ENCODE measurements around the gene SEL1L3. TPM values are rescaled to one million over a fixed set of nuclear protein-coding genes. Genes with fewer than 3 reads are reported as not detected.
"Not testable (repeated sequence)": the region's sequence is repeated elsewhere in the genome, so short reads cannot be mapped to it uniquely, and the experiment has no call there.

SEL1L3 gene
- 45.3 and 51.9 TPM in 2 replicates for total RNA-seq (2014; rRNA removed; shearing (Covaris generic))
- 51.5 and 65.3 TPM in 2 replicates for polyA plus RNA-seq (2015; cell fraction: cytosol; rRNA removed)
- 91.3 and 103 TPM in 2 replicates for polyA plus RNA-seq (2015; cell fraction: nucleus; rRNA removed)

DNA sequence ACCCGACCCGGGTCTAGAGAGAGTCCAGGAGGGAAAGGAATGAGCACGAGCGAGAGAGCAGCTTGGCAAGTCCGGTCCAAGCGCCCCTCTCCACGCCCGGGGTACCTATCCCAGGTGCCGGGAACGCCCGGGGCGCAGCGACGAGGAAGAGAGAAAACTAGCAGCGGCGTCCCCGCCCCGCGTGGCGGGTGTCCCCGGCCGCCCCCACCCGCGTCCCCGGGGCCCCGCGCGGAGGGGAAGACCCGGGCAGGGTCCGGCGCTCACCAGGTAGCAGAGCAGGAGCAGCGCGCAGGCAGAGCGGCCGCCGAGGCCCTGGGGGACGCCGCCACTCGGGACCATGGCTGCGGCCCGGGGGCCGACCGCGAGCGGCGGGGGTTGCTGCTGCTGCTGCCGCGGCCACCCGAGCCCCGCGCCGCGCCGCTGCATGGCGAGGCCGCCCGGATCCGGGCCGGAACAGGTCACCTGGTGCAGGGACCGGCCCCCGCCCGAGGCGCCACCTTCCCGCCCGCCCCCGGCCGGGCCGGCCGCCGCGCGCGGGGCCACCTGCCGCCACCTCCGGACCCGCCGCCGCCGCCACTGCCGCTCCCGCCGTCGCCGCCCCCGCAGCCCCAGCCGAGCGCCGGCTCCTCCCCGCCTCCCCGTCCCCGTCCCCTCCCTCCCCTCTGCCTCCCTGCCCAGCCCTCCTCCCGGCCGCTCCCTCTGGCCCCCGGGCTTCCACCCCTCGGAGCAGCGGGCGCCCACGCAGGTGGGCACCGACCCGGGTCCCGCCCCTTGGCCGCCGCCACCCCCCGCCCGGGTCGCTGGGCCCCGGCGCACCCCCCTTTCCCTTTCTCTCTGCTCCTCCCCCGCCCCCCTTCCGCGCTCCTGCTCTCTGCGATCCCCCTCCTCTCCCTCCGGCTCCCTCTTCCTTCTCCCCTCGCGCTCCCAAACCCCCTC is at the start of gene SEL1L3:
Gene SEL1L3 (minus strand): TSS at position 578 of the 936 bp plus-strand sequence. CDS start 152 bp downstream, at position 426.
- no peak for DNase-seq (ENCODE audit: low read depth)

DNA sequence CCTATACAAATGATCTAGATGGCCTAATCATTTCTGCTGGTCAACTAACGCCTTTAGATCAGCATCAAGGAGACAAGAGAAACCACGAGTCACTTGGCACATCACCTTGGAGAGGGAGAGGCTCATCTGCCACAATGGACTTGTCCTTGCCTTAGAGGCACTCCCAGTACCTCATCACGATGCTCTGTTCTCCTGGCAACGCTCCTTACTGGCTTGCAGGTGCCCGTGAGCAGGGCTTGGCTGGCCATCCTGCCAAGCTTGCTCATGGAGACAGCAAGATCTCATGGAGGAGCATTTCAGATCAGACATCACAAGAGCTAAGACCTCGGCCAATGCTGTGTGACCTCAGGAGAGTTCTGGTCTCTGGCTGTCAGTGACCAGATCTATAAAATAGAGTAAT is 48.6 kb upstream of the SEL1L3 start:
- DNase-seq (ENCODE audit: low read depth) = no peak

DNA sequence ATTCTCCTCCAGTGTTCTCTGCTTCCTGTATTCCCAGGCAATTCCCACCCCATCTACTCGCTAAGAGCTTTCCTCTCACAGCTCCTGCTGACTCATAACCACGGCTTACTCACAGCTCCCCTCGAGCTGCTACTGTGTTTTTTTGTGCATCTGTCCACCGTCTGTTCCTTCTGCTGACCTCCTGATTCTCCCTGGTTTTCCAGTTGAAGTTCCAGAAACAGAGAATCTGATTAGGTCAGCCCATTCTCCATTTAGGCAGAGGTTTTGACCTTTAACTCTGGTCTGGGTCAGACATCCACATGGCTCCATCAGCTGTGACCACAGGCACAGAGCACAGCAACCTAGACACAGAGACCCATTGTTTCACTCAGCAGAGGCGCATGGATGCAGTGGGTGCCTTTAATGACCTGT is 45.7 kb upstream of the SEL1L3 start:
- peak; percentile 98 for DNase-seq (ENCODE audit: low read depth)

DNA sequence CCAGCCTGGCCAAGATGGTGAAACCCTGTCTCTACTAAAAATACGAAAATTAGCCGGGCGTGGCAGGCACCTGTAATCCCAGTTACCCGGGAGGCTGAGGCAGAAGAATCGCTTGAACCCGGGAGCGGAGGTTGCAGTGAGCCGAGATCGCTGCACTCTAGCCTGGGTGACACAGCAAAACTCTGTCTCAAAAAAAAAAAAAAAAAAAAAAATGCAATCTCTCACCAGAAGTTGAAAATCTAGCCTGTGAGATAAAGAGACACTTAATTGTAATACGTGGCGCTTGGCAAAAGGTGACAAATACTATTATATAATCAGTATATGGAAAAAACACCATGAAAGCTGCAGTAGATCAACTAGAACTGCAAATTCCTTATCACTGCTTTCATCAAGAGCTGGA is 43.3 kb upstream of the SEL1L3 start:
- DNase-seq (ENCODE audit: low read depth) = not testable (repeated sequence)

DNA sequence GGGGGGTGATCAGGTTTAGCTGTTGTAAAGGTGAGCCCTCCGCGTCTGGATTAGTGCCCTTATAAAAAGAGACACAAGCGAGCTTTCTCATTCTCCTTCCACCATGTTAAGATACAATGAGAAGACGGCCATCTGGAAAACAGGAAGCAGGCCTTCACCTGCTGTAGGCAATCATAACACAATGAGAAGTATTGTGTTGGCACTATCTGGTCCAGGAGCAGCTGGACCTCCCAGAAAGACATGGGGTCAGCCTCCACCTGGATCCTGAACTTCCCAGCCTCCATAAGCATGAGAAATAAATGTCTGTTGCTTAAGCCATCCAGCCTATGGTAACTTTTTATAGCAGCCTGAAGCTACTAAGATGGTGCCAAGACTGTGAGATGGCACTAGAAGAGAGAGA is 42.6 kb upstream of the SEL1L3 start:
- DNase-seq (ENCODE audit: low read depth) = no peak

DNA sequence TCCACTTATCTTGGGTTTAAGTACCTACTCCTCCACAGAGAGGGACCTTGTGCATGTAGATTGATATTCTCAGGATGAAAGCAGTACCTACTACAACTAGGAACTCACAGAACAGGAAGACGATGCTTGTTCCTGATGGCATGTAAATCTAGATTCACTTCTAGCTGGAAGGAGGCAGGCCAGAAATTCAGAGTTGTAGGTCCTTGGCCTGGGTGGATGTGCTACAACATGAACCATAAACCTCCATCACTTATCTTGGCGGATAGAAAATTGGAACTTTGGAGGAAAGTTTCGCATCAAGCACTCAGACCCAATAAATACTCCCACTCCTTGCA is 41.9 kb upstream of the SEL1L3 start:
- no peak for DNase-seq (ENCODE audit: low read depth)

DNA sequence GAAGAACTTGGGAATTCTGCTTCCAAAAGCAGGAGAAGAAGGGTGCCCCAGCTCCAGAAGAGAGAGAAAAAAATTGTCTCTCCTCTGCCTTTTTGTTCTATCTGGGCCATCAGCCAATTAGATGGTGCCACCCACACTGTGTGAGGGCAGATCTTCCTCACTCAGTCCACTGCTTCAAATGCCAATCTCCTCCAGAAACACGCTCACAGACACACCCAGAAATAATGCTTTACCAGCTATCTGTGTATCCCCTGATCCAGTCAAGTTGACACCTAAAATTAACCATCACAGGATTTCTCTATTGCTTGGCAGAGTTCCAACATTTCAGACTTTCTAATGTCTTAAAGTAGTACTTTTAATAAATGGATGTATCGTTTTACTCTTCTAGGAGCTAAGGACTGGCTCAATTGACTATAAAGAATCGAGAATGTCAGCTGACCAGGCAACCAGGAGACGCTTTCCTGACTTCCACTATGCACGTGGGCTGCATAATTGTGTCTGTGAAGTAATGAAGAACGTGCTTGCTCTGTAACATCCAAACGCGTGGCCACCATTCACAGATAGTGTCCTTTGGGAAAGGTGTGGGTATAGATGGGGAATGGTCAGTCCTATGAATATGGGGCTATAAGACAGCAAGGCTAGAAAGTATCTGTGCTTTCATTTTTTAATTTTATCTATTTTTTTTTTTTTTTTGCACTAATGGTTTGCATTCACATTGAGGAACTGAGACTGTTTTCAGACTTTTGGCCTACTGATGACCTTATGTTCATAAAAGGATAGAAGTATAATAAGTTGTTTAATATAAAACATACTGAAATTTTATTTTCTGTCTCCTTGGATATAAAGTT is 41.3 kb upstream of the SEL1L3 start:
- no peak for DNase-seq (ENCODE audit: low read depth)

DNA sequence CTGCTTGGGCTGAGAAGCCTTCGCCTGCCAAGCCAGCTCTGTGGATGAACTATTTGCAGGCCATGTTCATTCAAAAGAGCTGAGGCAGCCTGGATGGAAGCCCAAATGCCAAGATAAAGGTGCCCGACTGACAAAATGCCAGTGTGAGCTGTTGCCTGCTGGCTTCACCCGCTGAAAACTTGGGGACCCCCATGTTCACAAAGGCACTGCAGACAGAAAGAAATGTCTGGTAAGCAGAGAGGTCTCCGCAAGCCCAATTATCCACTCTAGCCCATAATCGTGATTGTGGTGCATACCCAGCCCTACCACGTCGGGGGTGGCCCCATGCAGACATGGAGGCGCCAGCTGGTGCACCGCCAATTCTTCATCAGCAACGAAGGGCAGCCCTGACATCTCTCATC is 38.2 kb upstream of the SEL1L3 start:
- no peak for DNase-seq (ENCODE audit: low read depth)

DNA sequence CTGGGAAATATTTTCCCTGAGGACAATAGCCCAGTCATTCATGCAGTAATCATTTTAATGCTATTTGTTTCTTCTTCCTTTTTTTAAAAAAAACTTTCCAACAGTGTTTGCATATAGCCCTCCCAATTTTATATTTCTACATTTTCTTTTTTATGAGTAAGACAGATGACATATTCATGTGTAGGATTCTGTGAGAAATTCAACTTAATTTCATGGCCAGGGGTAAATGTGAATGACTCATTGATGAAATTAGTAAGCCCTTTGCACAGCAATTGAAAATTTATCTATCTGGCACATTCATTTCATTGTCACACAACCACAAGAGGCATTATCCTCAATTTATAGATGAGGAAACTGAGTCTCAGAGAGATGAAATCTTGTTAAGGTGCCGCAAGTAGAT is 37.5 kb upstream of the SEL1L3 start:
- DNase-seq (ENCODE audit: low read depth) = peak; percentile 18

DNA sequence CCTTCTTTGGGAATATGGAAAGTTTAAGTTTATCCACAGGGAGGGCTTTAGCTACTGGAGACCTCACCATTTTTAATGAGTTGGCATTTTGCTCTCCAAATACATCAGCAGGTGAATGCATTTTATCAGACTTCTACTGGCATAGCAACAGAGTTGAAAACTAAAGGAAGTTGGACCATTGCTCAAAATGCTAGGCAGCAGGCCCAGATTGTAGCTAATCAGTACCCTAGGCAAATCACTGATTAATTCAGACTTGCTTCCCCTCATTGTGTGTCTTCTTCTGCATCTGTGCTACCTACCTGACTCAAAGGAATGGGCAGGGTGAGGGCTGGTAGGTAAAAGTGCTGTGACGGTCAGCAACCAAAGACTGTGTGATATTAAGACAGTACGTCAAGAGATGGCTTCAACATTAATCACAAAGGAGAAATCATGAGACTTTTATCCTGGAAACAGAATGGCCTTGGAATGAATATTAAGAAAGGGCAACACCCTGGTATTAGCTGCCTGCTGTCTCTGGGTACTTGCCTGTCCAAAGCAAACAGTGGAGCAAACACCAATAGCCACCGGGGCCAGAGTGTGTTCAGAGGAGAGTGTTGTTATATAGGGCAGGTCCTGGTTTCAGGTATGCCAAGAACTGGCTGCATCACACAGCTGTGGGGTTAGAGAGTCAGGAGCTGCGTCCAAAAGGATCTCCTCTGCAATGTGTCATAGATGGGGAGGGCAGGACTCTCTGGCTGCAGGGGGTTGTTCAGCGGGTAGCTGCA is 34.2 kb upstream of the SEL1L3 start:
- DNase-seq (ENCODE audit: low read depth) = no peak

DNA sequence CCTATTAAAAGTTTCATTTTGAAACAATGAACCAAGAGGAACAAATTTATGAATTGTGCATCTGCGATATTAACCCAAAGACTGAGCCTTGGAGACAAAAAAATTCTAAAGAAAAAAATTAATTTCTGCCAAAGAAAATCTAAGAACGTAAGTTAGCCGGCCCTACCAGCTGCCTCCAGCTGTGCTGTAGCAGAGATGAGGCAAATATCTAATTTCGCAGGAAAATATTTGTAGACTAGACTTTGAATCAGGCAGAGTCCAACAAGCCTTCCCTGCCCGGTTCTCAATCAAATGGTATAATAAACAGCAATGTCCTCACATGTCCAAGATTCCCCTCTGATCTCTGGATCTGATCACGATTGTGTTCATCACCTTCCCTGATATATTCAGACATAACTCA is 30.0 kb upstream of the SEL1L3 start:
- DNase-seq (ENCODE audit: low read depth) = no peak

DNA sequence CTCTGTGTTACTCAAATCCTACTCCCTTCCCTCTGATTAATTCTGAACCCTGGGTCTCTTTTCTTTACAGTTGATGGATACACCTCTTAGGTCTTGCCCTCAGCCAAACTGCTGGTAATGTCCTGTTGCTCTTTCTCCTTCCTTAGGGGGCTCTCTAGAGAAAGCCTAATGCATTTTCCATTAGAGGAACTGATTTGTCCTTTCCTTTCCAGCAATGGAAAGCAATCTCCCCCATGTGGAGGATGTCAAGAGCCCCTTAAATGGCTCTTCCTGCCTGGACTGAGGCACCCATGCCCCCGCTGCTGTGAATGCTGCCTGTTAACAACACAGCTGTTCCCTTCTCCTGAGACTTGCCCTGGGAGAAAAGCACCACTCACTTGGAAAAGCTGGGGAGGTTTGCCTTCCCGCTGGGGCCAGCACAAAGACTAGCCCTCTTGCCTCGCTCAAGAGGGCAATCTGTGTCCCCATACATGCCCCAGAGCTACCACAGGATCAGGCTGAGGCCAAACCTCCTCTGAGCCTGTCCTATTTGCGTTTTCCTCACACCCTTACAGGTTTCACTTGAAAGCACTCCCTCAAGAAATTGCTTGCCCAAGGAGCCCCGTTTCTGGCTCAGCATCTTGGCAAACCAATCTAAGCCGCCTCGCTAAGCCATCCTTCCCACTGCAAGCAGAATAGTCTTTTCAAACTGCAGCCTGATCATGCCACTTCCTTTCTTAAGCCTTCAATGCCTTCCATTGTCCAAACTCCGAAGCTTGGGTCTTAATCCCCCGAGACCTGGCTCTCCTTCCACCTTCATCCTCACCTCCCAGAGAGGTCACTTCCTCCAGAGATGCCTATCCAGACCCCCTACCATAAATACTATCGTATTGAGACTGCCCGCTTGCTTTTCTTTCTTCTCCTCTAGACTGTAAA is 28.0 kb upstream of the SEL1L3 start:
- DNase-seq (ENCODE audit: low read depth) = no peak

DNA sequence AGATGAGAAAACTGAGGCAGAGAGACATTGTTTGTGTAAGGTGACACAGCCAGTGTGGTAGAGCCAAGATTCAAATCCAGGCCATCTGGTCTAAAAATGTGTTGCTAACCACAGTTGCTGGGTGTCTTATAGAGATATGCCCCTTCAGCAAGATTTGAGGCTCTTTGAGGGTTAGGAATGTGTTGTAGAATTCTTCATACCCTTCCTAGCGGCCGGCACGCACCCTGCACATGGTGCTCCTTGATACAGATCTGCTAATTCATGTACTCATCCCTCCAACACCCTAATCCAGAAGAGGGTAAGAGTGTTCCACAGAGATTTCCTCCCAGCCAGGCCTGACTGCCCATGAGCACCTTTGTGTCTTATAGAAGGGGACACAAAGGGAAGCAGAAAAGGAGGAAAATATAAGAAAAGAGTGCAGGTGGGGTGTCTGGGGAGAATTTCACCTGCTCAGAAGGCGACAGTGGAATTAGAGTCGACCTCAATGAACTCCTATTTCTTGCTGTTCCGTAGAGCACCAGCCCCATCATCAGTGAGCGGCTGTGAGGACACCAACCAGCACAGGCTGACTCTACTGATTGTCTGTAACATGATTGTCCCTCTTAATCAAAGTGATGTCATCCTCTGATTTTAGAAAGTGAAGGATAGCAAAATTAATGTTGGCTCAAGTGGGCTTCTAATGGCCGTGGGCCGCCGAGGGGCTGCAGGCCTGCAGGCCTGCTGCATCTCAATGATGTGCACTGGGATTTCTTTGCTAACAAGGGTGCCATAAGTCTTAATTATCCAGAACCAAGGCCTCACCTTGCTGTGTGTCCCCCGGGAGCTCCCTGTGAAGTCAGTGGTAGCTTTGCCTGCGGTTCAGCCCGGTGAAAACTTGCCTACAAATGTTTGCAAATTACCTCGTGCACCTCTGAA is 27.1 kb upstream of the SEL1L3 start:
- no peak for DNase-seq (ENCODE audit: low read depth)

DNA sequence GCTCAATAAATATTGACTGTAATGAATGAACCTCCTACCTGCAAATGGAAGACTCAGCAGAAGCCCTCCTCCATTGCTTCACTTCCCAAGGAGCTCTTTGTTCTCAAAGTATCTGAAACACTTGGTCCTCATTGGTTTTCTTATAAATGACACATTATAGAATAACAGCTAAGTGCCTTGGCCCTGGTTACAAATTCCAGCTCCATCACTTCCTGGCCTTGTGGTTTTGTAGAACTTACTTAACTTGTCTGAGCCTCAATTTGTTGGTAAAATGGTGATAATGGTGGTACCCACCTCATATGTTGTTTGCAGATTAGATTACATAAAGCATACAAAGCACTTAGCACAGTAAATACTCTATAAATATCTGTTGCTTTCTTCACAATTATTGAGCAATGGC is 26.0 kb upstream of the SEL1L3 start:
- peak; percentile 69 for DNase-seq (ENCODE audit: low read depth)

DNA sequence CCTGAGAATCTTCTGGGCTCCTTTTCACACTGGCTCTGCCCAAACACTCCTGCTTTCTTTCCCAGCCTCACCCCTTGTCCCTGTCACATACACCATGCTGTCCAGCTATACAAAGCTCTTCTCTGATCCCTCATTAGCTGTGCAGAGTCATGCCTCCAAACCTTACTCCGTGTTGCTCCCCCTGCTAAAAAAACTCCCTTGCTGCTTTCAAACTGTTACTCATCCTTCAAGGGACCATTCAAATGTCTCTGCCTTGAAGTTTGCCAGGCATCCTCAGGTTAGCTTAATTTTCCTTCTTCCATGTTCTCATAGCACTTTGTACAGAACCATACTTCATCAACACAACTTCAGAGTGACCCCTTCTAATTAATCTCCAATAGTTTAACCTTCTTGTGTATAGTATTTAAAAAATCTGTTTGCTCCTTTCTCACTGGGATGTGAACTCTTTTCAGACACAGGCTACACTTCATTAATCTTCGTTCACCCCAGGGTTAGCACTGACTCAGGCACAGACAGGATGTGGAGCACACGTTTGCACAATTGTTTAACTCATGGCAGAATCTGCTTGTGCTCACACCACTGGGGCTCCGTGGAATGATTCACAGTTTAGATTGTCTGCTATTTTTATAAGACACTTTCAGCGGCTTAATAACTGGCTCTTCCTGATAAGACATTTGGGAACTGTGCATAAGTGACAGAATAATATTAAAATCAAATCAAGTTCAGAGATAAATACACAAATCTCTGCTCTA is 21.4 kb upstream of the SEL1L3 start:
- peak; percentile 72 for DNase-seq (ENCODE audit: low read depth)

DNA sequence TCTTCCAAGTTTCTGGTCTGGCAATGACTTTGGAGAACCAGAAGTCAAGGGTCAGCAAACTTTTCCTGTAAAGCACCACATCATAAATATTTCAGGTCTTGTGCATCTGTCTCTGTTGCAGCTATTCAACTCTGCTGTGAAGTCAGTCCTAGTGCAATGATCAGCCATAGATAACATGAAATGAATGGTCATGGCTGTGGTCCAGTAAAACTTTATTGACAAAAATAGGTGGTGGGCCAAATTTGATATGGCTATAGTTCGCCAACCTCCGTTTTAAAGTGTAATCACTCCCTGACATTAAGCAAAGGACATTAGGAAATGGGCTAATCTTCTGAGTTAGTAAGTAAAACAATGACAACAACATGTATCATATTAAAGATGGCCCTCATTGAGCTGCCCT is 20.8 kb upstream of the SEL1L3 start:
- no peak for DNase-seq (ENCODE audit: low read depth)

DNA sequence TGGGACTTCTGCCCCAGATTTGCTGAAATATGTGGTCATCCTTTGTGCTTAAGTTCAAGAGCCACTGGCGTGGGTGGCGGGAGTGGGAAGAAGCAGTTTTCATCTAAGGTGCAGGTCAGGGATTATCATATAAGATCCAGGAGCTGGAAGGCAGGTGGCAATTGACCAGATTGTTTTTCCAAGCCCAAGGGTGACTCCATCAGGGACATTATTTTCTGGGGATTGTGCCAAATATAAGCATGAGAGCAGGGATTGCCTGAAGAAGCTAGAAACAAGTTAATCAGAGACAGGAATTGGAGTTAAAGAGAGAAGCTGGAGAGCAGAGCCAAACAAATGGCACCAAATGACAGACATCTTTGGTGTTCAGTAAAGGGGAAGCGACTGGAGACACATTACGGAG is 19.4 kb upstream of the SEL1L3 start:
- no peak for DNase-seq (ENCODE audit: low read depth)

DNA sequence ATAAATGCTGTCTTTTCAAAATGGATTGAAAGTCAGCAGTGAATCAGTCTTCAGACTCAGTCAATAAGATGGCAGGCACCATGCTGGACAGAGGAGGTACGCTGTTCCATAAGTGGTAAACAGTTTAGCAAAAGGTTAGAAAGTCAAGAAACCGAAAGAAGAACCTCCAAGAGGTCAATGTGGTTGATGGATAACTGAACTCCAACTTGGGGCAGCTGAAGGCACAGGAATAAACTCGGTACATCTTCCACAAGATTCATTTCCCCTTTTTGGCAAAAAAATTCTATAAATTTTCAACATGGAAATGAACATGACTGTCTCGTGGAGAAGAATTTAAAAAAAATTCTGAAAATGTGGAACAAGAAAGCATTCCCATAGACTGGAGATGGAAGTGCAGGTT is 18.4 kb upstream of the SEL1L3 start:
- no peak for DNase-seq (ENCODE audit: low read depth)

All from HT1080 (cell line).